IMR-90 (cell line): ENCODE data around the gene NPB.

Experiments used
- BHLHE40 ChIP-seq: fragments of 150-350 bp; IDR thresholded peaks from 2 replicates; pipeline ENCODE4 v1.6.1; 2016; ENCODE audit warnings: mild to moderate bottlenecking, low read depth, low read length
- CEBPB ChIP-seq: IDR thresholded peaks from 2 replicates; pipeline ENCODE4 v1.6.1; 2012; ENCODE audit warnings: low read depth, low read length, improper control_type of control experiment
- POLR2A ChIP-seq: IDR thresholded peaks from 2 replicates; pipeline ENCODE4 v1.6.1; 2012; ENCODE audit warnings: mild to moderate bottlenecking, low read depth, low read length
- RFX5 ChIP-seq: IDR thresholded peaks from 2 replicates; pipeline ENCODE4 v1.8.0; 2012; ENCODE audit warnings: low read depth, mild to moderate bottlenecking, low read length, moderate library complexity
- TF ChIP-seq, protein P1 (sequence below): conservative IDR thresholded peaks from 2 replicates; pipeline ENCODE4 v1.5.1; 2012; ENCODE audit warnings: mild to moderate bottlenecking, low read depth, low read length, improper control_type of control experiment

DNA sequence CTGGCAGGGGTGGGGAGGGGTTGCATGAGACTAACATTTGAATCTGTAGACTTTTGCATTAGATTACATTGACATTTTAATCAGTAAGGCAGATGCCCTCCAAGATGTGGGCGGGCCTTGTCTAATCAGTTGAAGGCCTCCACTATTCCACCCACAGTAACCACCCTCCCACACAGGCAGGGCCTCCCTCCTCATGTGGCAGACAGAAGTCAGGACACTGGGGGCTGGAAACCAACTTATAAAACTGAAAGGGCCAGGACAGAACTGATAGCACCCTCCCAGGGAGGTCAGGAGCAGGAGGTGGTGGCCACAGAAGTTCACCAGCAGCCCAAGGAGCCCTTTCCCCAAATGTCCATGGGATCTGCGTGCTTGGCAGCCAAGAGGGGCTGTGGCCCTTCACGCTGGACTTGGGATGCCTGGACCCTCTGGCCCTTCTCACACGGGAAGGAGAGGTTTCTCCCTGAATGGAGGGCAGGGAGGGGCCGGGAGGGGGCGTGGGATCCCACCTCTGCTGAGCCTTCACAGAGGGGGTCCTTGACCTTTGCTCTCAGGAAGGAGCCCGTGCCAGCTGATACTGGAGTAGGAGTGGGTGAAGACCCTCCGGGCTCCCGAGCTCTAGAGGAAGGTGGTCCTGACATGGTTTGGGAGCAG is 30.4 kb downstream of the NPB start:
- TF ChIP-seq BHLHE40 (no peak), POLR2A (no peak), RFX5 (no peak), CEBPB (no peak)
- TF ChIP-seq, protein P1, sequence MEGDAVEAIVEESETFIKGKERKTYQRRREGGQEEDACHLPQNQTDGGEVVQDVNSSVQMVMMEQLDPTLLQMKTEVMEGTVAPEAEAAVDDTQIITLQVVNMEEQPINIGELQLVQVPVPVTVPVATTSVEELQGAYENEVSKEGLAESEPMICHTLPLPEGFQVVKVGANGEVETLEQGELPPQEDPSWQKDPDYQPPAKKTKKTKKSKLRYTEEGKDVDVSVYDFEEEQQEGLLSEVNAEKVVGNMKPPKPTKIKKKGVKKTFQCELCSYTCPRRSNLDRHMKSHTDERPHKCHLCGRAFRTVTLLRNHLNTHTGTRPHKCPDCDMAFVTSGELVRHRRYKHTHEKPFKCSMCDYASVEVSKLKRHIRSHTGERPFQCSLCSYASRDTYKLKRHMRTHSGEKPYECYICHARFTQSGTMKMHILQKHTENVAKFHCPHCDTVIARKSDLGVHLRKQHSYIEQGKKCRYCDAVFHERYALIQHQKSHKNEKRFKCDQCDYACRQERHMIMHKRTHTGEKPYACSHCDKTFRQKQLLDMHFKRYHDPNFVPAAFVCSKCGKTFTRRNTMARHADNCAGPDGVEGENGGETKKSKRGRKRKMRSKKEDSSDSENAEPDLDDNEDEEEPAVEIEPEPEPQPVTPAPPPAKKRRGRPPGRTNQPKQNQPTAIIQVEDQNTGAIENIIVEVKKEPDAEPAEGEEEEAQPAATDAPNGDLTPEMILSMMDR, result no peak
